ENCODE data around the gene THRAP3. TPM values are rescaled to one million over a fixed set of nuclear protein-coding genes. Genes with fewer than 3 reads are reported as not detected.

THRAP3 gene
- total and polyA plus RNA-seq, 4 donors, result 31.6 to 91.5 (median 66.0) TPM

DNA sequence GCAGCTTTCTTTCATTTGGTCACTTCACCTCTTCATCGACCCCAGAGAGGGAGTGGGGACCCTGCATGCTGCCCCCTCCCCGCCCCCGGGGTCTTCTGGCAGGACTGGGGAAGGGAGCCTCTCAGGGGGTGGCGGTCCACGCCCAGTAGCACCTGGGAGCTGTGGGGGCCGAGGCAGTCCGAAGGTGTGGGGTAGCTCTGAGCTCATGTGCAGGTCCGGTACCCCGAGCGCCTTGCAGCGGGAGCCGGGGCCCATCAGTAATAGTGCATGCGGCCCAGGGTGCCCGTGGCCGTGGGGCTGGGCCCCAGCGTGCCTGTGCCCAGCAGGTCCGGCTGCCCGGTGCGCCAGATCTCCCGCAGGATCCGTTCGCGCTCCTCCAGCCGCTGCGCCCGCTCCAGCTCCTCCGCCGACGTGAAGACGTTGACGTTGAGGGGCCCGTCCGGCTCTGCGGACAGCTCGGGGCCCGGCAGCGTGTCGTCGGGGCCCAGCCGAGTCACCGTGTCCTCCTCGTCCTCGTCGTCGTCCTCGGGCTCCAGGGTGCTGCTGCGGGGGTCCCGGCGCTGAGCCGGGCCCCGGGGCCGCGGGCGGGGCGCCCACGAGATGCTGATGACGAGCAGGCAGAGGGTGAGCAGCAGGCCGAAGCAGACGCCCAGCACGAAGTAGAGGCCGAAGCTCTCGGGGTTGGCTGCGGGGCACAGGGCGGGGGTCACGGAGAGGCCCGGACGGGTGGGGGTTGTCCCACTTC is 98.0 kb downstream of the THRAP3 start:
- peak in 1 of 2 donors; percentile 63 for DNase-seq
- no peaks in the 10 kb centered on the region for H3K4me1 ChIP-seq (ENCODE audit: control insufficient read depth in 1 of 2, insufficient read depth in 2 of 2, low read length in 2 of 2)
- H3K36me3 ChIP-seq (ENCODE audit: control insufficient read depth in 1 of 2, insufficient read depth in 2 of 2, low read length in 1 of 2), result no peaks in the 10 kb centered on the region
- peak overlapping the region; percentile 8 to 81 for H3K27ac ChIP-seq (ENCODE audit: low read depth in 1 of 2, low read length in 2 of 2)
- H3K4me3 ChIP-seq (ENCODE audit: low read length in 2 of 2), result peak overlapping the region; percentile 71 to 77
- no peaks in the 10 kb centered on the region for H3K27me3 ChIP-seq (ENCODE audit: control insufficient read depth in 1 of 2, insufficient read depth in 2 of 2, low read length in 1 of 2)
- 5 to 7% methylated on average over 44 to 67 of the region's 67 CpGs for WGBS, 2 donors
- no peaks in the 10 kb centered on the region for H3K9me3 ChIP-seq (ENCODE audit: control insufficient read depth, low read length)
- intact Hi-C loops (cut with DNase I), result loop anchor here in 1 of 2 donors (10.0 kb wide), 1 partner anchor 607 kb away; the partner anchor contains the start of gene C1orf216
- peak; percentile 8 for ATAC-seq (ENCODE audit: low FRiP score)

GRCh38 chr1:36322786-36323635 is 98.8 kb downstream of the THRAP3 start:
- Histone ChIP-seq H3K9me3 (ENCODE audit: control insufficient read depth, low read length) (no peaks in the 10 kb centered on the region), H3K36me3 (ENCODE audit: control insufficient read depth in 1 of 2, insufficient read depth in 2 of 2, low read length in 1 of 2) (no peaks in the 10 kb centered on the region), H3K4me3 (ENCODE audit: low read length in 2 of 2) (peak overlapping the region; percentile 71 to 77), H3K27ac (ENCODE audit: low read depth in 1 of 2, low read length in 2 of 2) (peak overlapping the region; percentile 47 to 81), H3K4me1 (ENCODE audit: control insufficient read depth in 1 of 2, insufficient read depth in 2 of 2, low read length in 2 of 2) (no peaks in the 10 kb centered on the region), H3K27me3 (ENCODE audit: control insufficient read depth in 1 of 2, insufficient read depth in 2 of 2, low read length in 1 of 2) (no peaks in the 10 kb centered on the region)
- ATAC-seq (ENCODE audit: low FRiP score) (peak; percentile 50), DNase-seq (peak; percentile 84 to 89)
- 0 to 1% methylated on average over 43 to 83 of the region's 83 CpGs for WGBS, 2 donors
- intact Hi-C loops (cut with DNase I), result loop anchor here in 1 of 2 donors (10.0 kb wide), 1 partner anchor 608 kb away; the partner anchor contains the start of gene C1orf216

DNA sequence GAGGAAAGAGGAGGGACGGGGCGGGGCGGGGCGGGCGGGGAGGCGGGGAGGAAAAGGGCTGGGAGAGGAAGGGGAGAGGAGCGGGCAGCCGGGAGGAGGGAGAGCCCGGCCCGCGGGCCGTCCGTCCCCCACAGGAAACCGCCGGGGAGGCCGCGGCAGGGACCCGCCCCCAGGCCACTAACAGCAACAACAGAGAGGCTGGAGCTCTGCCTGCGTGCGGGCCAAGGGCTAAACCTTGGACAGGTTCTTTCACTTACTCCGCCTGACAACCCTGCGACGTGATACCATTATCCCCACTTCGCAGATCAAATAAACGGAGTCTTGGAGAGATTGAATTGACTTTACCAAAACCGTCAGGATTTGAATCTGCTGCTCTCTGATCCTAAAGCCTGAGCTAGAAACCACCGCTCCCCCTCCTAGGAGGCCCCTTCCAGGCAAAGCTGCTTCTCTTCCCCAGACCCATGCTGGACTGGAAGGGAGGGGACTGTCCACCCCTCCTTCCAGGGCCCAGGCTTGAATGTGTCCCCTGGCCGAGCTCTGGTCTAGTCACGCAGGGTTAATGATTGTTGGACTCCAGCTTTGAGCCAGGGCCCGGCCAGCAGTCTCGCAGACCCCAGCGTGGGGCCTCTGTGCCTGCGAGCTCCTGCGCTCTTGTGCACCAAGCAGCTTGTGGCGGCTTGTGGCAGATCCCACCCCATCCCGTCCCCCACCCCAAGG is 99.6 kb downstream of the THRAP3 start, which contains the start of gene EVA1B:
Gene EVA1B (minus strand): TSS at position 10 of the 717 bp plus-strand sequence. CDS start 608 bp downstream, outside the sequence.
- intact Hi-C loops (cut with DNase I), result loop anchor here in 1 of 2 donors (10.0 kb wide), 1 partner anchor 609 kb away; the partner anchor contains the start of gene C1orf216
- DNase-seq, result peak; percentile 92 to 93

DNA sequence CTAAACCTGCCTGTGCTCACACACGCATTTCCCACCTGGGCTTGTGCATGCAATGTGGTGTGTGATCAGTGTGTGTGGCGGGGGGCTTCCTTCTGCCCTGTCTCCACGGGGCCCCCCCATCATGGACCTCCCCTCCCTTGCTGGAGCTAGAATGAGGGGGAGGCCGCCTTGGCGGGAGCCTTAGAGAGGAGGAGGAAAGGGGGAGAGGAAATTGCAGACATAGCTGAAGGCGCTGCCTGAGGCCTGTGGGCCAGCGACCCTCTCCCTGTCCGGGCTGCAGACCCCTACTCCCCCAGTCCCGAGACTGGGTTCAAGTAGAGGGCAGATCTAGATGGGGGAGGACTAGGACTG is 100.1 kb downstream of the THRAP3 start:
- Histone ChIP-seq H3K4me1 (ENCODE audit: control insufficient read depth in 1 of 2, insufficient read depth in 2 of 2, low read length in 2 of 2) (no peaks in the 10 kb centered on the region), H3K27ac (ENCODE audit: low read depth in 1 of 2, low read length in 2 of 2) (no peak overlapping the region), H3K4me3 (ENCODE audit: low read length in 2 of 2) (no peak overlapping the region), H3K9me3 (ENCODE audit: control insufficient read depth, low read length) (no peaks in the 10 kb centered on the region), H3K27me3 (ENCODE audit: control insufficient read depth in 1 of 2, insufficient read depth in 2 of 2, low read length in 1 of 2) (no peaks in the 10 kb centered on the region), H3K36me3 (ENCODE audit: control insufficient read depth in 1 of 2, insufficient read depth in 2 of 2, low read length in 1 of 2) (no peaks in the 10 kb centered on the region)
- WGBS, 2 donors, result 10 to 16% methylated on average over 9 of the region's 9 CpGs
- ATAC-seq (ENCODE audit: low FRiP score) (no peak), DNase-seq (peak in 1 of 2 donors; percentile 70)
- intact Hi-C loops (cut with DNase I), result loop anchor here in 1 of 2 donors (10.0 kb wide), 1 partner anchor 610 kb away; the partner anchor contains the start of gene C1orf216

More for the DNA sequence above, 99.6 kb downstream of the THRAP3 start, which contains the start of gene EVA1B:
- WGBS, 2 donors, result 1 to 2% methylated on average over 30 to 36 of the region's 36 CpGs
- no peaks in the 10 kb centered on the region for H3K9me3 ChIP-seq (ENCODE audit: control insufficient read depth, low read length)
- H3K27me3 ChIP-seq (ENCODE audit: control insufficient read depth in 1 of 2, insufficient read depth in 2 of 2, low read length in 1 of 2), result no peaks in the 10 kb centered on the region
- peak within 1 kb of the TSS; percentile 71 to 77 for H3K4me3 ChIP-seq (ENCODE audit: low read length in 2 of 2)
- no peaks in the 10 kb centered on the region for H3K36me3 ChIP-seq (ENCODE audit: control insufficient read depth in 1 of 2, insufficient read depth in 2 of 2, low read length in 1 of 2)
- H3K4me1 ChIP-seq (ENCODE audit: control insufficient read depth in 1 of 2, insufficient read depth in 2 of 2, low read length in 2 of 2), result no peaks in the 10 kb centered on the region
- H3K27ac ChIP-seq (ENCODE audit: low read depth in 1 of 2, low read length in 2 of 2), result peak within 1 kb of the TSS; percentile 47 to 81
- peak; percentile 71 for ATAC-seq (ENCODE audit: low FRiP score)

DNA sequence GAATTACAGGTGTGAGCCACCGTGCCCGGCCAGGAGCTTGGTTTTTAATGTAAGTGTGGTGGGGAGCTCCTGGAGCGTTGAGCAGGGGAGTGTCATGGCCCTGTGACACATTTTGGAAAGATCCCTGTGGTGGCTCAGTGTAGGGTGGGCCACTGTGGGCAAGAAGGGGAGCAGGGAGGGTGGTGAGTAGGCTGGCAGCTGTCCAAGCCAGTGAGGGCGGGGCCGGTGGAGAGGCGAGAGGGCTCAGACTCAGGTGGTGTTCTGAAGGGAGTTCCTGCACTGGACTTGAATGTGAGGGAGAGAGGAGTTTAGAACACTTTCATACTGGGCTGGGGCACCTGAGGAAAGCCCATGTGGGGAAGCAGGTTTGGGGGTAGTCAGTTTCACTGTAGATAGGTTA is 102.3 kb downstream of the THRAP3 start:
- DNase-seq, result no peak
- Histone ChIP-seq H3K36me3 (ENCODE audit: control insufficient read depth in 1 of 2, insufficient read depth in 2 of 2, low read length in 1 of 2) (no peaks in the 10 kb centered on the region), H3K27ac (ENCODE audit: low read depth in 1 of 2, low read length in 2 of 2) (no peak overlapping the region), H3K4me1 (ENCODE audit: control insufficient read depth in 1 of 2, insufficient read depth in 2 of 2, low read length in 2 of 2) (no peaks in the 10 kb centered on the region), H3K9me3 (ENCODE audit: control insufficient read depth, low read length) (no peaks in the 10 kb centered on the region), H3K4me3 (ENCODE audit: low read length in 2 of 2) (no peak overlapping the region), H3K27me3 (ENCODE audit: control insufficient read depth in 1 of 2, insufficient read depth in 2 of 2, low read length in 1 of 2) (no peaks in the 10 kb centered on the region)
- 58 to 61% methylated on average over 6 of the region's 6 CpGs for WGBS, 2 donors
- no peak for ATAC-seq (ENCODE audit: low FRiP score)
- intact Hi-C loops (cut with DNase I), result loop anchor here in 1 of 2 donors (10.0 kb wide), 1 partner anchor 612 kb away; the partner anchor contains the start of gene C1orf216

DNA sequence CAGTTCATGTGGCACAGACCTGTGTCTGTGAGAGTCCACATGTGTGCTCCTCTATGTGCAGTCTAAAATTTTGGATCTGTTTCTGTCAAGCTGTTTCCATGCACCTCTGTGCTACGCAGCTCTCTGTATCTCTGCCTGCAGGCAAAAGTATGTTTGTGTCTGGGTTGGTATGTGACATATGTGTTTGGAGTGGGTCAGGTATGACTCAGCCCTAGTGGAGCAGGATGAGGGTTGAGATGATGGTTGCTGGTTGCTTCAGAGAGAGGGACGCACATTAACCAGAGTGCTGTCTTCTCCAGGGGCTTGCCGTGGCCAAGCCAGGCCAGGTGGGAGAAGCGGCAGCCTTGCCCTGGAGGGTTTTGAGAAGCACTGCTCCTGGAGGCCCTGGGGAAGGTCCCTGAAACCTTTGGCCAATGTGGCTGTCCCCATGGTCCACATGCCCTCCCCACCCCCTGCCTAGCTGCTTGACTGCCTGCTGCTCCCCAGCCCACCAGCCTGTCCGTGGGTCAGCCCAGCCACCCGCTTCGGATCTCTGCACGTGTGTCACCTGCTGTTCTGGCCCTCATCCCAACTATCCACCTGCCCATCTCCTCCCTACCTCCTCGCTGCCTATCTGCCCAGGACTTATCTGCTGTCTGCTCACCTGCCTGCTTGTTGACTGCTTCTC is 103.3 kb downstream of the THRAP3 start:
- intact Hi-C loops (cut with DNase I), result loop anchor here in 1 of 2 donors (10.0 kb wide), 1 partner anchor 613 kb away; the partner anchor contains the start of gene C1orf216
- no peaks in the 10 kb centered on the region for H3K9me3 ChIP-seq (ENCODE audit: control insufficient read depth, low read length)
- H3K27ac ChIP-seq (ENCODE audit: low read depth in 1 of 2, low read length in 2 of 2), result no peak overlapping the region
- DNase-seq (no peak), ATAC-seq (ENCODE audit: low FRiP score) (no peak)
- H3K27me3 ChIP-seq (ENCODE audit: control insufficient read depth in 1 of 2, insufficient read depth in 2 of 2, low read length in 1 of 2), result no peaks in the 10 kb centered on the region
- no peaks in the 10 kb centered on the region for H3K36me3 ChIP-seq (ENCODE audit: control insufficient read depth in 1 of 2, insufficient read depth in 2 of 2, low read length in 1 of 2)
- no peak overlapping the region for H3K4me3 ChIP-seq (ENCODE audit: low read length in 2 of 2)
- no peaks in the 10 kb centered on the region for H3K4me1 ChIP-seq (ENCODE audit: control insufficient read depth in 1 of 2, insufficient read depth in 2 of 2, low read length in 2 of 2)
- 86 to 89% methylated on average over 9 of the region's 9 CpGs for WGBS, 2 donors

GRCh38 chr1:36328088-36328480 is 103.8 kb downstream of the THRAP3 start:
- no peaks in the 10 kb centered on the region for H3K27me3 ChIP-seq (ENCODE audit: control insufficient read depth in 1 of 2, insufficient read depth in 2 of 2, low read length in 1 of 2)
- WGBS, 2 donors, result 85 to 86% methylated on average over 6 of the region's 6 CpGs
- H3K36me3 ChIP-seq (ENCODE audit: control insufficient read depth in 1 of 2, insufficient read depth in 2 of 2, low read length in 1 of 2), result no peaks in the 10 kb centered on the region
- intact Hi-C loops (cut with DNase I), result loop anchor here in 1 of 2 donors (10.0 kb wide), 1 partner anchor 613 kb away; the partner anchor contains the start of gene C1orf216
- no peaks in the 10 kb centered on the region for H3K9me3 ChIP-seq (ENCODE audit: control insufficient read depth, low read length)
- DNase-seq (no peak), ATAC-seq (ENCODE audit: low FRiP score) (no peak)
- H3K4me1 ChIP-seq (ENCODE audit: control insufficient read depth in 1 of 2, insufficient read depth in 2 of 2, low read length in 2 of 2), result no peaks in the 10 kb centered on the region
- no peak overlapping the region for H3K27ac ChIP-seq (ENCODE audit: low read depth in 1 of 2, low read length in 2 of 2)
- H3K4me3 ChIP-seq (ENCODE audit: low read length in 2 of 2), result no peak overlapping the region

Data from aorta (tissue), 5 donors.